Mesenteric fat pad (tissue), 1 donor: ENCODE results near the gene PLLP. TPM values are rescaled to one million over a fixed set of nuclear protein-coding genes. Genes with fewer than 3 reads are reported as not detected.

Experiments used
- DNase-seq: peaks from one replicate; pipeline ENCODE4 v3.0.0-alpha.2; 2020; ENCODE audit warnings: low spot score
- total RNA-seq: library from RNA; stranded (reverse); fragmentation: NEBNext Ultra II Directional; extraction: Animal tissue kit (Norgen Biotek cat#: 25700); gene quantifications from one replicate; pipeline ENCODE4 v1.2.1, GENCODE V29; 2021
- donor health status: DM: yes; HTN: yes; CAD: no.

Gene PLLP
- total RNA-seq, 1 donor from 2014 or later: 1.8 TPM

GRCh38 chr16:57257455-57258070 is 26.9 kb downstream of the PLLP start:
- peak; percentile 80 for DNase-seq

- peak; percentile 86 for DNase-seq
Observed at GRCh38 chr16:57256601-57257395, 27.7 kb downstream of the PLLP start.

GRCh38 chr16:57255686-57256415 is 28.6 kb downstream of the PLLP start:
- DNase-seq: peak; percentile 49

GRCh38 chr16:57253466-57253865 is 31.0 kb downstream of the PLLP start:
- no peak for DNase-seq

GRCh38 chr16:57252148-57252721 is 32.2 kb downstream of the PLLP start:
- DNase-seq: peak; percentile 83

- no peak for DNase-seq
Observed at GRCh38 chr16:57251352-57251751, 33.1 kb downstream of the PLLP start.

GRCh38 chr16:57245472-57246113 is 38.9 kb downstream of the PLLP start:
- no peak for DNase-seq

- peak; percentile 99 for DNase-seq
Observed at GRCh38 chr16:57244767-57245471, 39.6 kb downstream of the PLLP start, which contains the start of gene ARL2BP. Gene ARL2BP (plus strand): TSS chr16:57245259. CDS start chr16:57245368, 109 bp downstream.

- no peak for DNase-seq
Observed at GRCh38 chr16:57244463-57244766, 40.1 kb downstream of the PLLP start.

- no peak for DNase-seq
Observed at GRCh38 chr16:57242650-57243049, 41.8 kb downstream of the PLLP start.

- DNase-seq: no peak
Observed at GRCh38 chr16:57240851-57241250, 43.6 kb downstream of the PLLP start.

GRCh38 chr16:57239107-57239506 is 45.4 kb downstream of the PLLP start:
- DNase-seq: no peak

- no peak for DNase-seq
Observed at GRCh38 chr16:57238682-57239081, 45.8 kb downstream of the PLLP start.

- DNase-seq: no peak
Observed at GRCh38 chr16:57236022-57236350, 48.5 kb downstream of the PLLP start.

- no peak for DNase-seq
Observed at GRCh38 chr16:57235128-57236021, 49.1 kb downstream of the PLLP start.

GRCh38 chr16:57234707-57235092 is 49.8 kb downstream of the PLLP start:
- DNase-seq: no peak

- no peak for DNase-seq
Observed at GRCh38 chr16:57233944-57234706, 50.3 kb downstream of the PLLP start.

GRCh38 chr16:57231821-57232350 is 52.6 kb downstream of the PLLP start:
- no peak for DNase-seq

GRCh38 chr16:57229079-57229478 is 55.4 kb downstream of the PLLP start:
- no peak for DNase-seq
